Calu3 (cell line): ENCODE data around the gene PARD3. TPM values are rescaled to one million over a fixed set of nuclear protein-coding genes. Genes with fewer than 3 reads are reported as not detected.
"Not testable (repeated sequence)": the region's sequence is repeated elsewhere in the genome, so short reads cannot be mapped to it uniquely, and the experiment has no call there.

Source experiments
- BruUV-seq: library from RNA; stranded (reverse); fragments of 400-500 nt; replicated peaks from 2 replicates; lab custom pipeline; 2021; lab: Mats Ljungman, UMichigan
- CTCF ChIA-PET: fragments of 300-600 bp; sonication (Branson Sonifier 250); formaldehyde crosslinking; loops from one replicate; lab custom pipeline; 2022; ENCODE audit warnings: antibody characterized with exemption; lab: Charles Lee
- DNase-seq: peaks from one replicate; pipeline ENCODE4 v3.0.0; 2022
- H3K27ac Mint-ChIP-seq: one replicate; pipeline ENCODE4 v1.8.0; 2022; ENCODE audit warnings: mixed read lengths; ENCODE audit not compliant: unreplicated experiment
- H3K27me3 Mint-ChIP-seq: one replicate; pipeline ENCODE4 v1.8.0; 2022; ENCODE audit warnings: mixed read lengths; ENCODE audit not compliant: unreplicated experiment
- H3K36me3 Mint-ChIP-seq: one replicate; pipeline ENCODE4 v1.8.0; 2022; ENCODE audit warnings: mild to moderate bottlenecking, moderate library complexity, mixed read lengths; ENCODE audit not compliant: insufficient read depth, unreplicated experiment
- H3K4me1 Mint-ChIP-seq: one replicate; pipeline ENCODE4 v1.8.0; 2022; ENCODE audit warnings: mild to moderate bottlenecking, low read depth, mixed read lengths; ENCODE audit not compliant: unreplicated experiment
- H3K4me3 Mint-ChIP-seq: one replicate; pipeline ENCODE4 v1.8.0; 2022; ENCODE audit warnings: mild to moderate bottlenecking, low read depth, moderate library complexity, mixed read lengths; ENCODE audit not compliant: unreplicated experiment
- H3K9me3 Mint-ChIP-seq: one replicate; pipeline ENCODE4 v1.8.0; 2022; ENCODE audit warnings: low read depth, mixed read lengths; ENCODE audit not compliant: unreplicated experiment
- CTCF ChIP-seq: fragments of 200-600 bp; IDR thresholded peaks from one replicate; pipeline ENCODE4 v1.8.0; 2022; ENCODE audit warnings: antibody characterized with exemption; ENCODE audit not compliant: unreplicated experiment
- intact Hi-C: fragments of 100-400 bp; cut with micrococcal nuclease; formaldehyde crosslinking; loops from one replicate; pipeline ENCODE4 v1.10.0; 2022; ENCODE audit not compliant: unreplicated experiment
- total RNA-seq: library from RNA; stranded (reverse); gene quantifications from 2 replicates; pipeline ENCODE4 v1.2.3, GENCODE V29; 2022

Gene PARD3
- total RNA-seq, 1 experiment from 2014 or later, result 62.4 TPM

DNA sequence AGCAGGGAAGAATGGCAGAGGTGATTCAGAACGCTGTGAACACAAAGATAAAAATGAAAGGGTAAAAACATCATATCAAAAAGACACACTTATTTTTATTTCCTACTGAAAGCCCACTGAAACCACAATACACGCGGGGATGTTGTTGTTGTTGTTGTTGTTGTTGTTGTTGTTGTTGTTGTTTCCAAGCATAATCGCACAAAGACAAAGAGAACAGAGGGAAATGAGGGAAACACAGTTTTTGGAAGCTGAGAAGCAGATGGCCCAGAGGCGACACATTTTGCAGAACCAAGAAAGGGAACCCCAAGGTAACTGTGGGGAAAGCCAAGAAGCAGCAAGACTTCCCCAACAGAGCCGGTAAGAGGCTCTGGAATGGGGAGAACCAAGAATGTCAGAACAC lies 113.9 kb downstream of the PARD3 start:
- DNase-seq, result no peak
- no peak overlapping the region for H3K4me3 Mint-ChIP-seq
- BruUV-seq, result no TSS peak
- peaks cover 4% of the 10 kb centered on the region for H3K36me3 Mint-ChIP-seq
- intact Hi-C loops, result no loop called here
- H3K27ac Mint-ChIP-seq, result no peak overlapping the region
- CTCF ChIA-PET, result no interaction called here
- peaks cover 79% of the 10 kb centered on the region for H3K4me1 Mint-ChIP-seq
- TF ChIP-seq CTCF, result no peak
- H3K9me3 Mint-ChIP-seq, result no peaks in the 10 kb centered on the region
- H3K27me3 Mint-ChIP-seq, result no peaks in the 10 kb centered on the region

DNA sequence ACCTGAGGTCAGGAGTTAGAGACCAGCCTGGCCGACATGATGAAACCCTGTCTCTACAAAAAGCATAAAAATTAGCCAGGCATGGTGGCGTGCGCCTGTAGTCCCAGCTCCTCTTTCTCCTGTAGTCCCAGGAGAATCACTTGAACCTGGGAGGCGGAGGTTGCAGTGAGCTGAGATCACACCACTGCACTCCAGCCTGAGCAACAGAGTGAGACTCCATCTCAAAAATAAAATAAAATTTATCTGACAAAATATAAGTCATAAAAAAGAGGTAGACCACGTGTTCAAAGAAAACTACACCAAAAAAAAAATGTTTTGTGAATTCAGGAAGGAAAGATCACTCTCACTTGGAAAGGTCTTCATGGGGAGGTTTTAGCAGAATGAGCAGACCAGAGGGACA lies 114.3 kb downstream of the PARD3 start:
- H3K4me1 Mint-ChIP-seq, result peaks cover 81% of the 10 kb centered on the region
- BruUV-seq, H3K36me3 Mint-ChIP-seq, H3K27ac Mint-ChIP-seq, CTCF ChIA-PET, H3K27me3 Mint-ChIP-seq, H3K9me3 Mint-ChIP-seq, DNase-seq, intact Hi-C loops, H3K4me3 Mint-ChIP-seq: not testable (repeated sequence)

GRCh38 chr10:34699904-34700517 lies 115.1 kb downstream of the PARD3 start:
- Mint-ChIP-seq H3K27me3 (no peaks in the 10 kb centered on the region), H3K27ac (no peak overlapping the region), H3K4me3 (no peak overlapping the region), H3K36me3 (peaks cover 4% of the 10 kb centered on the region), H3K4me1 (peaks cover 74% of the 10 kb centered on the region), H3K9me3 (no peaks in the 10 kb centered on the region)
- TF ChIP-seq CTCF, result no peak
- DNase-seq, result no peak
- BruUV-seq, result no TSS peak
- CTCF ChIA-PET, result no interaction called here
- intact Hi-C loops, result no loop called here

DNA sequence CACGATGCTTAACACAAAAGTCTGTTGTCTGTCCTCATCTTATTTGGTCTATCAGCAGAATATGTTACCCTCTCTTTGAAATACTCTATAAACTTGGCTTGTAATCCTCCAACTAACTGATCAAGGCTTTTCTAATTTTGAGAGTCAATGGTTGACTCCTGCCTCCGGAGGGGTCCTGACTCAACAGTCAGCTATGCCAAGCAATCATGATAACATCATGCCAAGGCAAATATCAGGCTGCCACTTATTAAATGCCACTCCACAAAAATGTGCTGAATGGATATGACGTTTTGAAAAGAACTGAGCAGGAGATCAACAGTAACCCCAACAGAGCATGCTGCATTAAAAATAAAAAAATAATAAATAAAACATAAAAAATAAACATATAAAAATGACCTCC lies 116.1 kb downstream of the PARD3 start:
- Mint-ChIP-seq H3K36me3 (peaks cover 7% of the 10 kb centered on the region), H3K27ac (peak overlapping the region; percentile 53), H3K27me3 (no peaks in the 10 kb centered on the region), H3K4me1 (peaks cover 67% of the 10 kb centered on the region), H3K9me3 (no peaks in the 10 kb centered on the region), H3K4me3 (peak overlapping the region; percentile 33)
- no peak for TF ChIP-seq CTCF
- intact Hi-C loops, result loop anchor here (1.0 kb wide), 1 partner anchor 40 kb away; no protein-coding TSS in a partner anchor
- peak; percentile 66 for DNase-seq
- CTCF ChIA-PET, result interaction anchor here (0.5 to 1.3 kb wide), 3 partner anchors 9 to 295 kb away, joined by 3 to 6 read pairs (median 3); no protein-coding TSS in a partner anchor
- no TSS peak for BruUV-seq

GRCh38 chr10:34698248-34698831 lies 116.8 kb downstream of the PARD3 start:
- DNase-seq, result no peak
- no peaks in the 10 kb centered on the region for H3K9me3 Mint-ChIP-seq
- intact Hi-C loops, result loop anchor here (1.0 kb wide), 1 partner anchor 39 kb away; no protein-coding TSS in a partner anchor
- peaks cover 10% of the 10 kb centered on the region for H3K36me3 Mint-ChIP-seq
- no peaks in the 10 kb centered on the region for H3K27me3 Mint-ChIP-seq
- peak overlapping the region; percentile 53 for H3K27ac Mint-ChIP-seq
- CTCF ChIA-PET, result interaction anchor here (1.0 to 1.3 kb wide), 3 partner anchors 9 to 296 kb away, joined by 3 read pairs; no protein-coding TSS in a partner anchor
- peaks cover 66% of the 10 kb centered on the region for H3K4me1 Mint-ChIP-seq
- BruUV-seq, result no TSS peak
- no peak for TF ChIP-seq CTCF
- peak overlapping the region; percentile 33 for H3K4me3 Mint-ChIP-seq
